ENCODE data around the gene FBXW12. TPM values are rescaled to one million over a fixed set of nuclear protein-coding genes. Genes with fewer than 3 reads are reported as not detected.

Gene FBXW12
- total and polyA plus RNA-seq, 4 donors: not detected

DNA sequence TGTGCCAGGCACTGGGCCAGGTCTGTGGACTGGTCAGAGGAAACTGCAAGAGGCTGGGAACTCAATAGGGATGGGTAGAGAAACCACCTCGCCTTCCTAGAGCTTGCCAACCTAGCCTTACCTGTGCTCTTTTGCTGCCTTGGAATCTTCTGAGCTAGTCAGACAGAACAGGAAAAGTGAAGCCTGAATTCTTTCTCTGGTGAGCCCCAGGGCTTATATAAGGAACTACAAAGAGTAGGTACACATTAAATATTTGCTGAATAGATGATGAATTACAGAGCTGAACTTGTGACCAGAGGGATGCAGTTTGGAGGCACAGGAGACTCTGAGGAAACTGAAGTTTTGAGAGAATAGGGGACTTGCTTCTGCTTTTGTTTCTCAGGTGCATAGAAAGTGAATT is 15.6 kb upstream of the FBXW12 start:
- H3K27ac ChIP-seq (ENCODE audit: low read depth in 1 of 2, low read length in 2 of 2): no peak overlapping the region
- H3K36me3 ChIP-seq (ENCODE audit: control insufficient read depth in 4 of 4, insufficient read depth in 3 of 4, low read depth in 1 of 4, low read length in 3 of 4): no peaks in the 10 kb centered on the region
- H3K9ac ChIP-seq (ENCODE audit: low read depth in 1 of 2, low read length in 2 of 2): no peak overlapping the region
- TF ChIP-seq, protein P1, sequence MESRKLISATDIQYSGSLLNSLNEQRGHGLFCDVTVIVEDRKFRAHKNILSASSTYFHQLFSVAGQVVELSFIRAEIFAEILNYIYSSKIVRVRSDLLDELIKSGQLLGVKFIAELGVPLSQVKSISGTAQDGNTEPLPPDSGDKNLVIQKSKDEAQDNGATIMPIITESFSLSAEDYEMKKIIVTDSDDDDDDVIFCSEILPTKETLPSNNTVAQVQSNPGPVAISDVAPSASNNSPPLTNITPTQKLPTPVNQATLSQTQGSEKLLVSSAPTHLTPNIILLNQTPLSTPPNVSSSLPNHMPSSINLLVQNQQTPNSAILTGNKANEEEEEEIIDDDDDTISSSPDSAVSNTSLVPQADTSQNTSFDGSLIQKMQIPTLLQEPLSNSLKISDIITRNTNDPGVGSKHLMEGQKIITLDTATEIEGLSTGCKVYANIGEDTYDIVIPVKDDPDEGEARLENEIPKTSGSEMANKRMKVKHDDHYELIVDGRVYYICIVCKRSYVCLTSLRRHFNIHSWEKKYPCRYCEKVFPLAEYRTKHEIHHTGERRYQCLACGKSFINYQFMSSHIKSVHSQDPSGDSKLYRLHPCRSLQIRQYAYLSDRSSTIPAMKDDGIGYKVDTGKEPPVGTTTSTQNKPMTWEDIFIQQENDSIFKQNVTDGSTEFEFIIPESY (IDR thresholded peaks at IDR 0.05): no peak
- TF ChIP-seq HNF4G (IDR thresholded peaks at IDR 0.05): no peak
- no peak for TF ChIP-seq NR2F2 (IDR thresholded peaks at IDR 0.05)
- TF ChIP-seq SP1 (IDR thresholded peaks at IDR 0.05): no peak
- TF ChIP-seq EGR1 (IDR thresholded peaks at IDR 0.05; ENCODE audit: low read depth in 2 of 2): no peak
- no peak for TF ChIP-seq YY1 (IDR thresholded peaks at IDR 0.05)
- no peaks in the 10 kb centered on the region for H3K4me1 ChIP-seq (ENCODE audit: control insufficient read depth in 4 of 4, insufficient read depth in 4 of 4, low read length in 3 of 4)
- no peak for DNase-seq (ENCODE audit: low spot score)
- H3K9me3 ChIP-seq (ENCODE audit: control insufficient read depth in 4 of 4, low read length in 3 of 4): no peaks in the 10 kb centered on the region
- WGBS: 79% methylated on average over 1 of the region's 1 CpG
- no peak overlapping the region for H3K4me3 ChIP-seq (ENCODE audit: low read depth in 1 of 3, low read length in 3 of 3)
- no peaks in the 10 kb centered on the region for H3K27me3 ChIP-seq (ENCODE audit: control insufficient read depth in 4 of 4, insufficient read depth in 4 of 4, low read length in 3 of 4)

DNA sequence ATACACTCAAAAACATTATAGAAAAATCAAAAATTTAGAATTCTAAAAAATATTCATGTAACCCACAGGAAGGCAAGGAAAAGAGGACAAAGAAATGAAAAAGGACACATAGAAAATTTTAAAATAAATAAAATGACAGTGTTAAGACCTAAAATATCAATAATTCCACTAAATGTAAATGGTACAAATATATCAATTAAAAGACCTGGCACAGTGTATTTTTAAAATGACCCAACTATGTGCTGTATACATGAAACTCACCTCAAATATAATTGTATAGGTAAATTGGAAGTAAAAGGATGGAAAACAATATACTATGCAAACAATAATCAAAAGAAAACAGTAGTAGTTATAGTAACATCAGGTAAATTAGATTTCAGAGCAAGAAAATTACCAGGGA is 10.1 kb upstream of the FBXW12 start:
- no peak overlapping the region for H3K9ac ChIP-seq (ENCODE audit: low read depth in 1 of 2, low read length in 2 of 2)
- H3K4me3 ChIP-seq (ENCODE audit: low read depth in 1 of 3, low read length in 3 of 3): no peak overlapping the region
- H3K4me1 ChIP-seq (ENCODE audit: control insufficient read depth in 4 of 4, insufficient read depth in 4 of 4, low read length in 3 of 4): no peaks in the 10 kb centered on the region
- peaks cover 0 to 6% (median 0%) of the 10 kb centered on the region in 4 donors for H3K9me3 ChIP-seq (ENCODE audit: control insufficient read depth in 4 of 4, low read length in 3 of 4)
- no peak for DNase-seq (ENCODE audit: low spot score)
- H3K27ac ChIP-seq (ENCODE audit: low read depth in 1 of 2, low read length in 2 of 2): no peak overlapping the region
- TF ChIP-seq RXRA (IDR thresholded peaks at IDR 0.05): no peak
- TF ChIP-seq GABPA (IDR thresholded peaks at IDR 0.05 in 1 of 2, conservative IDR thresholded peaks at IDR 0.05 in 1 of 2): no peak
- TF ChIP-seq EGR1 (IDR thresholded peaks at IDR 0.05; ENCODE audit: low read depth in 2 of 2): no peak
- TF ChIP-seq NR2F2 (IDR thresholded peaks at IDR 0.05): no peak
- TF ChIP-seq, protein P2, sequence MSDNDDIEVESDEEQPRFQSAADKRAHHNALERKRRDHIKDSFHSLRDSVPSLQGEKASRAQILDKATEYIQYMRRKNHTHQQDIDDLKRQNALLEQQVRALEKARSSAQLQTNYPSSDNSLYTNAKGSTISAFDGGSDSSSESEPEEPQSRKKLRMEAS (IDR thresholded peaks at IDR 0.05): no peak
- no peak for TF ChIP-seq JUND (IDR thresholded peaks at IDR 0.05)
- TF ChIP-seq, protein P3, sequence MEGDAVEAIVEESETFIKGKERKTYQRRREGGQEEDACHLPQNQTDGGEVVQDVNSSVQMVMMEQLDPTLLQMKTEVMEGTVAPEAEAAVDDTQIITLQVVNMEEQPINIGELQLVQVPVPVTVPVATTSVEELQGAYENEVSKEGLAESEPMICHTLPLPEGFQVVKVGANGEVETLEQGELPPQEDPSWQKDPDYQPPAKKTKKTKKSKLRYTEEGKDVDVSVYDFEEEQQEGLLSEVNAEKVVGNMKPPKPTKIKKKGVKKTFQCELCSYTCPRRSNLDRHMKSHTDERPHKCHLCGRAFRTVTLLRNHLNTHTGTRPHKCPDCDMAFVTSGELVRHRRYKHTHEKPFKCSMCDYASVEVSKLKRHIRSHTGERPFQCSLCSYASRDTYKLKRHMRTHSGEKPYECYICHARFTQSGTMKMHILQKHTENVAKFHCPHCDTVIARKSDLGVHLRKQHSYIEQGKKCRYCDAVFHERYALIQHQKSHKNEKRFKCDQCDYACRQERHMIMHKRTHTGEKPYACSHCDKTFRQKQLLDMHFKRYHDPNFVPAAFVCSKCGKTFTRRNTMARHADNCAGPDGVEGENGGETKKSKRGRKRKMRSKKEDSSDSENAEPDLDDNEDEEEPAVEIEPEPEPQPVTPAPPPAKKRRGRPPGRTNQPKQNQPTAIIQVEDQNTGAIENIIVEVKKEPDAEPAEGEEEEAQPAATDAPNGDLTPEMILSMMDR (IDR thresholded peaks at IDR 0.05; ENCODE audit: low read depth, low read length, missing input control): no peak
- no peak for TF ChIP-seq SP1 (IDR thresholded peaks at IDR 0.05)
- no peak for TF ChIP-seq FOXA2 (IDR thresholded peaks at IDR 0.05)
- TF ChIP-seq TAF1 (conservative IDR thresholded peaks at IDR 0.05): no peak
- TF ChIP-seq, protein P1 (IDR thresholded peaks at IDR 0.05): no peak
- TF ChIP-seq FOXA1 (IDR thresholded peaks at IDR 0.05): no peak
- TF ChIP-seq HNF4G (IDR thresholded peaks at IDR 0.05): no peak
- TF ChIP-seq HNF4A (conservative IDR thresholded peaks at IDR 0.05): no peak
- TF ChIP-seq, protein P4, sequence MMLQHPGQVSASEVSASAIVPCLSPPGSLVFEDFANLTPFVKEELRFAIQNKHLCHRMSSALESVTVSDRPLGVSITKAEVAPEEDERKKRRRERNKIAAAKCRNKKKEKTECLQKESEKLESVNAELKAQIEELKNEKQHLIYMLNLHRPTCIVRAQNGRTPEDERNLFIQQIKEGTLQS (IDR thresholded peaks at IDR 0.05): no peak
- no peak for TF ChIP-seq RAD21 (IDR thresholded peaks at IDR 0.05)
- TF ChIP-seq, protein P5, sequence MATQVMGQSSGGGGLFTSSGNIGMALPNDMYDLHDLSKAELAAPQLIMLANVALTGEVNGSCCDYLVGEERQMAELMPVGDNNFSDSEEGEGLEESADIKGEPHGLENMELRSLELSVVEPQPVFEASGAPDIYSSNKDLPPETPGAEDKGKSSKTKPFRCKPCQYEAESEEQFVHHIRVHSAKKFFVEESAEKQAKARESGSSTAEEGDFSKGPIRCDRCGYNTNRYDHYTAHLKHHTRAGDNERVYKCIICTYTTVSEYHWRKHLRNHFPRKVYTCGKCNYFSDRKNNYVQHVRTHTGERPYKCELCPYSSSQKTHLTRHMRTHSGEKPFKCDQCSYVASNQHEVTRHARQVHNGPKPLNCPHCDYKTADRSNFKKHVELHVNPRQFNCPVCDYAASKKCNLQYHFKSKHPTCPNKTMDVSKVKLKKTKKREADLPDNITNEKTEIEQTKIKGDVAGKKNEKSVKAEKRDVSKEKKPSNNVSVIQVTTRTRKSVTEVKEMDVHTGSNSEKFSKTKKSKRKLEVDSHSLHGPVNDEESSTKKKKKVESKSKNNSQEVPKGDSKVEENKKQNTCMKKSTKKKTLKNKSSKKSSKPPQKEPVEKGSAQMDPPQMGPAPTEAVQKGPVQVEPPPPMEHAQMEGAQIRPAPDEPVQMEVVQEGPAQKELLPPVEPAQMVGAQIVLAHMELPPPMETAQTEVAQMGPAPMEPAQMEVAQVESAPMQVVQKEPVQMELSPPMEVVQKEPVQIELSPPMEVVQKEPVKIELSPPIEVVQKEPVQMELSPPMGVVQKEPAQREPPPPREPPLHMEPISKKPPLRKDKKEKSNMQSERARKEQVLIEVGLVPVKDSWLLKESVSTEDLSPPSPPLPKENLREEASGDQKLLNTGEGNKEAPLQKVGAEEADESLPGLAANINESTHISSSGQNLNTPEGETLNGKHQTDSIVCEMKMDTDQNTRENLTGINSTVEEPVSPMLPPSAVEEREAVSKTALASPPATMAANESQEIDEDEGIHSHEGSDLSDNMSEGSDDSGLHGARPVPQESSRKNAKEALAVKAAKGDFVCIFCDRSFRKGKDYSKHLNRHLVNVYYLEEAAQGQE (IDR thresholded peaks at IDR 0.05): no peak
- H3K36me3 ChIP-seq (ENCODE audit: control insufficient read depth in 4 of 4, insufficient read depth in 3 of 4, low read depth in 1 of 4, low read length in 3 of 4): no peaks in the 10 kb centered on the region
- no peaks in the 10 kb centered on the region for H3K27me3 ChIP-seq (ENCODE audit: control insufficient read depth in 4 of 4, insufficient read depth in 4 of 4, low read length in 3 of 4)
